NCI-H1417 (cell line): Measurements from ENCODE around the gene TXNDC11.

Experiments
- DNase-seq, 3 experiments: peaks; one replicate each; lab custom pipeline; 2025; lab: John Stamatoyannopoulos, UW

TXNDC11 gene

DNA sequence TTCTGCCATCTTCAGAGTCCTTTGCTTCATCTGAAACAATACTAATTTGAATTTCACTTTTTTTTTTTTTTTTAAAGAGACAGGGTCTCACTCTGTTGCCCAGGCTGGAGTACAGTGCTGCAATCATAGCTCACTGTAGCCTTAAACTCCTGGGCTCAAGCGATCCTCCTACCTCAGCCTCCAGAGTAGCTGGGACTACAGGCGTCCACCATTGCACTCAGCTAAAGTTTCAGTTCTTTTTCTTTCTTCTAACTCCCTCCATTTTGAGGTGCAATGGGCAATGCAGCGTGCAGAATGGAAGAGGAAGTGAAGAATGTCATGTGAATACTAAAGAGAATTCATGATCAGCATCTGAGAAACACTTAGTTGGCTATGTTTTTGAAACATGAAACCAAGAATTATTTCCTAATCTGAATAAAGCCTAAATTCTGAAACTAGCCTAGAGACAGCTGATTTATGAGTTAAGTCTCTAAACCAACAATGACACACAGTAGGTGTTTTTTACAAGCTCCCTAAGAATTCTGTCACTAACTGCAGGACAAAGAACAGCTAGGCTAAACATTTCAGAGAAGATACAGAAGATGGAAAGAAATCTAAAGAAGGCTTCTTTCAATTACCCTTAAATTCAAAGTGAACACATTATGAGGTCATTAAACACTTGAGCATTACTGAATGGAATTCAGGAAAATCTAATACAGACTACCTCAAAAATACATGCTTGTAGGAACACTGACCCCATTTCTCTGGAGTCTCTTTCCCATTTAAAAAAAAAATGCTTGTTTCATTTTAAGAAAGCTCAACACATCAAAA is 53.4 kb downstream of the TXNDC11 start:
- no peak for DNase-seq

DNA sequence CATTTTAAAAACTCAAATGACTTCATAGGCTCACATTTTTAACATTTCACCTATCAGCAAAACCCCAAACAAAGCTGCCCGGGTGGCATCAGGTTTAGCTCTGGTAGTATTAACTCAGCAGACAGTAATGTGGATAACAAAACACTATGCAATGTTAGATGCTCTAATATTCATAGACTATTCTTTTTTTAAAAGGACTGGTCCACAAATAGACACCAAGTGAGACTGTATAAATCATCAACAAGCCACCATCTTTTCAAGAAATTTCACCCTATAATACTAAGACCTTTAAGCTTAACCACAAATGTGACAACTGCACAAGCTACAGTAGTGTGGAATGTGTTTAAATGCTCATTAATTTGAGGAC is 54.2 kb downstream of the TXNDC11 start:
- no peak for DNase-seq

DNA sequence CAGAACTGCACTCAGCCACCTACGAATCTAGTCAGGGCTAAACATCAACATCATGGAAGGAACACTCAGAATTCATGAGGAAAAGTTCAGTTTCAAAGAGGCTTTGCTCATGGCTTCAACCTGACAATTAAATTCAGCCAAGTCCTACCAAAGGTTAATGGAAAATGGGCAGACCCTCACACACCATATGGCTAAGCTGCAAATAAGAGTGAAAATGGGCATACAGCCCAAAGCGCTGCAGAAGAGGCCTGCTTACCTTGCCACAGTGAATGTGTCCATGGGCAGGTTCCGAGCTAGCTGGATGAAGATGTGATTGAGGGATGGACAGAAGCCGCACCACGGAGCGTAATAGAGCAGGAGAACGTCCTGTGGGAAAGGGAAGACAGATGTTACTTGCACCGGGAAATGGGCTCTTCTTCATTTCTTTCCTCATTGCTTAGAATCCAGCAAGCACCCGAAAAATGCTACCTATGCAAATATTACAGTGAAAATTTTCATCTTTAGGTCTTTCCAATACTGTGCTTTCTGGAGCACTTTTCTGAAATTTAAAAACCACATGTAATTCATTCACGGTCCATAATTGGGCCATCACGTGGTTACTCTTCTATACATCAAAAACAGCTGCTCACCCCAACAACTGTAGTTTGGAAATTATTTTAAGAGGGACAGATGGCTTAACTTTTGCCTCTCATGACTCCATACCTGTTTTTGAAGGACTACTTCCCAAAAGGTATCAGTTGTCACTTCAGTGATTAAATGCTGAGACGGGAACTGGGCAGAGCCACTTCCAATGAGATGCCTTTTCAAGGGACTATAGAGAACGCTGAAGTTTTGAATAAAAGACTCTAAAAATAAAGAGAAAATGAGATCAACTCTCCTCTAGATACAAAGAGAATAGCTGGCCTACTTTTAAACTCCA is 54.8 kb downstream of the TXNDC11 start:
- no peak for DNase-seq

DNA sequence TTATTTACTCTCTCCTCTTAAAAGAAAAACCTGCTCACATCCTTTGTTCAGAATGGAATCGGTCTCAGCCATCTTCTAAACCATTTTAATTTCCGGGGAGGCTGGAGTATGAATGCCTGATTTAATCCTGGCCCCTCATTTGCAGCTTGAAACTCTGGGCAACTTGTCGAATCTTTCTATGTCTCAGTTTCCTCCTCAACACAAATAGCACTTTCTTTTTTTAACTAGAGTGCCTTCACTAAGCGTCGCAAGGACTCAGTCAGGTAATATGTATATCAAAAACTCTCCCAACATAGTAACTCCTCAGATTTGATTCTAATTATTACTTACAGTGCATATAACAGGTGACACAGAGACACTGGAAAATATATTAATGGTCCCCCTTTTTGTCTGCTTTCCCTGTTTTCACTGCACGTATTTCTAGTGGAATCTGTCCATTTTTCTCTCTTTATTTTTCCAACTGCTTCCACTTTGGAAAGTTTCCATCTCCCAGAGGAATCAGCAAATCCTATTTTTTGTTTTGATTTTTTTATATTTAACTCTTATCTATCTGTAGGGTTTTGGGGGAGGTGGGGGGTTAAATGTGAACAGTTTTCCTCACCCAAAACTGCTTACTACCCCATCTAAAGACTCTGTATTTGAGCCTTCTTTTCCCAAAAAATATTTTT is 55.8 kb downstream of the TXNDC11 start:
- DNase-seq = no peak

DNA sequence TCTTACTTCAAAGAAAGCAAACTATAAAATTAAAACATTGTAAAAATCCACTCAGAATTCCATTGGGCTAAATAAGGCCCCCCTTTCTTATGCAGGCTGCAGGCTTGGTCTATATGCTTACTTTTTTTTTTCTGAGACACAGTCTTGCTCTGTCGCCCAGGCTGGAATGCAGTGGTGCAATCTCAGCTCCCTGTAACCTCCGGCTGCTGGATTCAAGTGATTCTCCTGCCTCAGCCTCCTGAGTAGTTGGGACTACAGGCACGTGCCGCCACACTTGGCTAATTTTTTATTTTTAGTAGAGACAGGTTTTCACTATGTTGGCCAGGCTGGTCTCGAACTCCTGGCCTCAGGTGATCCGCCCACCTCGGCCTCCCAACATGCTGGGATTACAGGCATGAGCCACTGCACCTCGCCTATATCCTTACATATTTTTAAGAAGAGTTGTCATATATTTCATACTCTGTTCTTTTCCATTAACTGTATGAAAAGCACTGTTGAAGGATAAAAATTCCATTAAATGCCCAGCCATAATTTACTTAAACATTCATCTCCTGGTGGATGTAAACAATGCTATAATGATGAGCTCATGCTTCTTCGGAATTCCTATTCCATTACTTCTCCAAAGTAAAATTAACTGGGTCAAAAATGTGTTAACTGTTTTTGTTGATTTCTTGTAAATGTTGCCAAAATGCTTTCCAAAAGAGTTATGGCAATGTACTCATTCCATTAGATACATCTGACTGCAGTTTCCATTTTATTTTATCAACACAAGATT is 56.6 kb downstream of the TXNDC11 start:
- no peak for DNase-seq

DNA sequence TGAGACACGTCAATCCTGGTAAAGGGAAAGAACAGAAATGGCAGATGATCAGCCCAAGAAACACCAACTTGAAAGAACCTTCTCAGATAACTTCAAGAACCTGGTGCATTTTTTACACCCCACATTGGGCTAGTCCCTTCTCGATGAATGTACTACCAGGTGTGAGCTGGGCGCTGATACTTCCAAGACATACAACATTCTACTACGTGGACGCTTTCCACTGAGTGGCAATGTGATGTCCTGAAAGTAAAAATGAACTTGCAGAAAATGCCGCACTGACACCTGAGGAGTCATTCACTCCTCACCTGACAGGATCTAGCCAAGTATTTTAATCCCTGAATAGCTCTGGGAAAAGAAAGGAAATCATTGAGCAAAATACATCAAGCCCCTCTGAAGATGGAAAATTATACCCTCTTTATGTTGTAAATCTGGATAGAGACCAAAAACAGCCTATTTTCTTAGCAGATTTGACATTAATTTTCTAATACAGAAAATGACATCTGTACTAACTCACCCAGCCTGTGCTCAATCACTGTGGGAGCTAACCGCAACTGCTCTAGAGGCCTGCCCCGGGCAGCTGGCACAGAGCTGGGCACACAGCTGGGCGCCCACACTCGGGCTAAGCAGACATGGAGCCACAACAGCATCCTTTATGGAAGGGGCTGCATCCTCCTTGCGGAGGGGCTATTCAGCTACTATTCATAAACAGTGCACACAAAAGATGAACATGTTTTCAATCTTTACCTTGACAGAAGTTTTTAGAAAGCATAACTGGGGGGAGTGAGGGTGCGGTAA is 58.2 kb downstream of the TXNDC11 start:
- no peak for DNase-seq

DNA sequence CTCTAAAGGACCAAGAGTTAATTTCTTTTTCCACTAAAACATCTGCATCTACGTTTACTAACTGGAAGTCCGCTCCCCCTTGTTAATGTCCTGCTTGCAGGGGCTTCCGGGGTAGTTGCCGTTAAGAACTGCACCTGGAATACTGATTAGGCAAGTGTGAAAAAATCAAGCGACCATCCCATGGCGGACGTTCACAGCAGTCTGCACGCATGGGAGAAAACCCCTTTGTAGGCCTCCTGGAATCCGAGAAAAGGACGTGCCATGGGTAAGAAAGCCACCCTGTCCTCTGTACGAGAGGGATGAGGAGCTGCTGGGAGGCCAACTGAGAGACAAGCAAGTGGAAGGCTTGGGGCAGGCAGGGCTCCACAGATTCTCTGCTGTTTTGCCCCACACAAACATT is 59.5 kb downstream of the TXNDC11 start:
- DNase-seq = no peak

DNA sequence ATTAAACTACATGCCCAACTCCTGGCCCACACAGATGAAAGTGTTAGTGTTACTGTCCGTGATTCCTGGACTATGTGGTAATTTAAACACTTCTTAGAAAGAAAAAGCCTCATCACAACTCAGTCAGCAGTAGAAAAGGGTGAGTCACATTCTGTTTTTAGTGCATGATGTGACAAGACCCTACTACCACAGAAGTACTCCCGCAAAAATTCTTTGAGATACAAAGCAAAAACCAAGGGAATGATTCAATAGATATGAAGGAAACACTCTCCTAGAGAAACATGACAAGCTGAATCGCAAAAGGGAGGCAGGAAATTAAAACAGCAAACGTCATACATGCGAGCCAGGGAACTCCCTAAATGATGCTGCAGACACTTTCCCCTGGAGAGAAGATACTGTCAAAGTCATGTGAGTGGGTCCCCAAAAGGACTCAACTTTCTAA is 60.0 kb downstream of the TXNDC11 start:
- no peak for DNase-seq

DNA sequence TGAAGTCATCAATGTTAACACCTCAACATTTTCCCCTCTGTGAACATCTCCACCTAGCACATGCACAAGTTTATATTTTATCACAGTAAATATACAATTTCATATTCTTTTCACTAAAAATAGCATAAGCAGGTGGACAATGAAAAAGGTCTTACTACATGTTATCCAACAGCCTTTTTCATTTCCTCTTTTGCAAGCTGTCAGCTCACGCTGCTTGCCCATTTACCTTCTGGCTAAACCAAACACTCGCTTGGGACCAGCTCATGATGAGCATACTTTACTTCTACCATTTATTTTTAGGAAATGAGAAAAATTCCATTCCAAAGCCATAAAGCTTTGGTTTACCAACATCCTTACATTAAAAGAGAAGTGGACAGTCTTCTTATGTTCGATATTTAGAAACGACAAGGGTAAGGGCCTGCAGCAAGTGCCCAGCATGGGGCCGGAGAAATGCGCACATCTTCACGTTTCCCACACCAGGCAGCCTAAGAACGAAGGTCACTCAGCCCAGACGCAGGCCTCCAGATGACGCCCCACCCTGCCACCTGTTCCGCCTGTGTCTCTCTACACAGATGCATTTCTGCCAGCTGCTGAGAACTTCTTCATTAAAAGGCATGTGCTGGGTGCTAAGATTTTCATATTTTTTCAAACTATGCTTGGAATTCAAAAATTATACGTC is 60.5 kb downstream of the TXNDC11 start:
- no peak for DNase-seq

DNA sequence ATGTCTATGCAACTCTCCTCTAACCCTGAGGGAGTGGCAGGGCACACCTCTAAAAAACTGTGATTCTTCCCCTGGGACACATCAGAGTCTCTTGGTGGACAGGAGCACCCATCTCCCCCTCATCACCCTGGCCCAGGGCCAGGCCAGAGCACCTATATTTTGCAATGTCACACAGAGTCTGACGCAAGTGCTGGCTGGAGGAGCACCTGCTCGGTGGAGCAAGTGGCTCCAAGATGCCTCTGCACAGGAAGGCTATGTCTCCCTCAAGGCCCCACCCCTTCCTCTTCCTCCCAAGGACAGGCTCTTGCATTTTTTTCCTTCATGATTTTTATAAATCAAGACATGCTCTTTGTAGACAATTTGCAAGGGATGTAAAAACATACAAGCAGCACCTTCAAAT is 61.1 kb downstream of the TXNDC11 start:
- DNase-seq = no peak

DNA sequence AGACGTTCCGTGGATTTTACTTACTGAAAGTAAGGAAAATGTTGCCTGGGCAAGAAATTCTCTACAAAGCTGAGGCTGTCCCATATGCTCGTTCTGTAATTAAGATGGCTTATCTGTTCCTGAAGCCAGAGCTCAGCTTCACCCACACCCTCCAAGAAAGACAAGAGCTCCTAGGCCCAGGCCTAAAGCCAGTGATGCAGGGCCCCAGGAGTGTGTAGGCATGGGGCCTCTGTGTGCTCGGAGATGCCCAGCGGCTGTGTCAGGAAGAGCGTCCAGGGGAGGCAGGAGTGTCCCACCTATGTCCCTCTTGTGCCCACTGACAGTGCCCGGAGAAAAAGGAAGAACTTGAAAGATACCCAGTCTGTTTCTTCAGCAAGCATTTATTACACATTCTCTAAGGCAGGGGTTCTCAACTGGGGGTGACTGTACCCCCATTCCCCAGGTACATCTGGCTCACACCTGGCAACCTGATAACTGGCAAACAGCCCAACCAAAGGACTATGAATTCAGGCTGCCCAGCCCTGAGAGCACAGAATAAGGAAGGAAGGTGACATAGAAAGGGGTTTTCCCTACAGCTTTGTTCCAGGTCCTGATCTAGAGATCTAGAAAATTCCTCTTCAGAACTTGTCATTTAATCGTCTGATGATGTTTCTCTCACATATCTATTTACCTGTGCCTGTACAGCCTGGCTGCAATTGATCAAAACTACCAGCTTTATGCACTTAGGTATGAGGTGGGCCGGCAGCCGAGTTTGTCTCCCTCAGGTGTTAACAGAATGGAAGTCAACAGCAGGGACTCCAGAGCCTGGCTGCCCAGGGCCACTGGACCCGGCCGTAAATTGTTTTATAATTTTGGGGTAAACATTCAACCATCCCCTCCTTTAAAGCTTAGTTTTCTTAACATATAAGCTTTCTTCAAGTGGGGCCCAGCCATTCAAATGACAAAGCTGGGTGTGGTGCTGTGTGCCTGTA is 62.4 kb downstream of the TXNDC11 start:
- DNase-seq = no peak

DNA sequence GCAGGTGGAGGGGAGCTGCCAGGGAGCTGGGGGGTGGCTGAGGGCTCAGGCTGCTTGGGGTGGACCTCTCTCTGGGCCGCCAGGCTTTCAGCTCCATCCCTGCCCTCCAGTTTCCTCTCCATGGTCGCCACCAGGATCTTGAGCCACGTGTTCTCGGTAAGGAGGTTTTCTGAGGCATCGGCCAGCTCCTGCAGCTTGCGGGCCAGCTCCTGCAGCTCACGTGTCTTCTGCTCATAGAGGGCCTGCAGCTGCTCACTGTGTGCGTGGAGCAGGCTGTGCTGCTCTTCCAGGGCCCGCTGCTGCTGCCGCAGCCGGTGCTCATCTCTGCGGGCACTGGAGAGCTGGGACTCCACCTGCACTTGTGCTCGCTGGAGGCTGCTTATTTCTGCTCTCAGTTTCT is 63.4 kb downstream of the TXNDC11 start:
- DNase-seq = no peak

DNA sequence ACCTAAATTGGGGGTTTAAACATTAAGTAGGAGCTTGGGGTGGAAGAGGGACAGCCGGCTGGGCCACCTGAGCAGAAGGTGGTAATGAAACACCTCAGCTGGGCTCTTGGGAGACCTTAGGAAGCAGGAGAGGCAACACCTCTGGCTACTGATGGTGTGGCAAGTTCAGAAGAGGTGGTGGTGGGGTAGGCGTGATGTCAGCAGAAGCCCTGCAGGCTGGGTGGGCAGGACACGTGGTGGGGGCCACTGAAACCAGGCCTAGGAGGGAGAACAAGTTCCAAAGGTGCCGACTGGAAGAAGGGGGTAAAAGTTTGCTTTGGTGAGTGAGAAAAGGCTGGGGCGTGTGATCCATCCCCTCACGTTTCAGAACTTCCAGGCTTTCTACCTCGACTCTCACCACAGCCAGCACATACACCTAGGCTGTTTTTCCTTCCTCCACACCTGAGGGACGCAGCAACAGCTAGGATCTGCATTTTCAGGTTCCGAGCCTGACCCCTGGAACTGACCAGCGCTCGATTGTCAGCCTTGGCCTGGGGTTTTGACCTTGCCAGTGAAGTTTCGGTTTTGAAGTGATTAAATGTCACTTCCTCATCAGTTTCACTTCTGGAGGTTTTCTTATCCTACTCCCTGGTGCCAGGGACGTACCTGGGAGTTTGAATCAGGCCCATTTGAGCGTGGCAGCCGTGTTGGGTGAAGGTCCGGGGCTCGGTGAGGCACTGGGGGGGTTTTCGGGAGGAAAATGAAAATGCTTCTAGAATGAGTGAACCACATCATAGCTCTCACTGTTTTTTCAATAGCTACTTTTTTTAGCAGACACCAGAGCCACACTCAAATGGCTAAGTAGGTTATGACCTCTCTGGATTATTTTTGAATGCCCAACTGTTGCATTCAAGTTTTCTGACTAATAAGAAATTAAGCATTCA is 64.4 kb downstream of the TXNDC11 start:
- DNase-seq = no peak

DNA sequence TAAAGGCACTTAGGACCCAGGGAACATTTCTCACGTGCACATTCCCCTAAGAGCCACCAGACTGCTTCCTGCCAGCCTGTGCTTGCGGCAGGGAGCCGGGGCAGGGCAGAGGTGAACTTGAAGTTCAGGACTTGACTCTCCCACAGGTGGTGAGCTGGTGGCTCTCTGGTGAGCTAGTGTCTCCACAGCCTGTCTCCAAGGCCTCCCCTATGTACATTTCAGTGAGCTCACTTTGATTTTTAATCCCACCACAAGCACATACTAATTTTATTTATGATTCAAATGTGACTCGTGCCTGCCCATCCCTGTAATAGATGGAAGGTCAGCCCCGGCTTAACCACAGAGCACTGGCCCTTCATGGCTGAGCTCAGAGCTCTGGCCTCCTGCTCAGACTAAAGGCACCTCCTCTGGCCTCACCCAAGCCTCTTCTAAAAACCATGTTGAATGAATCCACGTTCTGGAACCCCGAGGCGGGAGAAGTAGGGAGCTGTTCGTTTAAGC is 65.2 kb downstream of the TXNDC11 start:
- DNase-seq = no peak

DNA sequence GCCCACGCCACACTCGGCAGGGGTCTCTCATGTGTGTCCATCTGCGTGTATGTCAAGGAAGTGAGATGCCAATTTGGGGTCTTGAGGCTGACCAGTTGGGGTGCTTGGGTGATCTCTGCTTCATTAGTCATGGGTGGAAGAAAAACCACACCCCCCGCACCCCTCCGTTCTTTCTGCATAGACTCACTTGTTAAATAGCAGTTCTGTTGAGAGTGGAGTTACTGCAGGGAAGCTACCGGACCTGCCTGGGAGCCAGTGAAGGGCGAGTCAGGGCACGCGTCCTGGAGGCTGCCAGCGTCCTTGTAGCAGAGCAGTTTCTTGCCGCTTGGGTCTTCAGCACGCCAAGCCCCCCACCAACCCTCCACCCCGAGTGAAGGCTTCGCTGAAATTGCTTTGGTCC is 65.9 kb downstream of the TXNDC11 start:
- DNase-seq = no peak

DNA sequence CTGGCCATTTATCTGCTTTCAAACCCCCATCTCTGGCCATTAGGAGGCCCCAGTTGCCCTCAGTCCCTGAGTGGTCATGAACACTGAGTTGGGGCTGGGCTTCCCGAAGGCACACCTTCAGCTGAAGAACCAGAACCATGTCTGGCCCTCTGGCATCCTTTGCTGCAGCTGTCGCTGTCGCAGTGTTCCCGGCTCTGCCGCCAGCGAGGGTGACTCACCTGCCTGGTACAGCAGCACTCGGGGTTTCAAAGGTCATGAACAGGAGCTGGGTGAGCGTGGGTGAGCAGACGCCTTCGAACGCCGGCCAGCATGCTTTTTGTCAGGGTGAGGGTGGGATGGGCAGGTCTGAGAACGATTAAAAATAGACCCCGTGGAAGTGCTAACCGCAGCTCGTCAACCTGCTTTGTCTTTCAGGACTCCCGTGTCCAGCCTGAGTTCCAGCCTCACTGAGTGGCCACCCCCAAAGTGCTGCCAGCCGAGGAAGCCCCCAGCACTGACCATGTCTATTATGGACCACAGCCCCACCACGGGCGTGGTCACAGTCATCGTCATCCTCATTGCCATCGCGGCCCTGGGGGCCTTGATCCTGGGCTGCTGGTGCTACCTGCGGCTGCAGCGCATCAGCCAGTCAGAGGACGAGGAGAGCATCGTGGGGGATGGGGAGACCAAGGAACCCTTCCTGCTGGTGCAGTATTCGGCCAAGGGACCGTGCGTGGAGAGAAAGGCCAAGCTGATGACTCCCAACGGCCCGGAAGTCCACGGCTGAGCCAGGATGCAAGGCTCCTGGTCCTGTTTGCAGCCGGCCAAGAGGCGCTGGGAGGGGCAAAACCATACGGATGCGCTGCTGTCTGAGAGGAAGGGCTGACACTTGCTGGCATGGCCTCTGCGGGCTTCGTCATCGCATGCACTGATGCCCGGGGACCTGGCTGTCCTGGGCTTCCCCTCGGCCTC is 66.8 kb downstream of the TXNDC11 start:
- no peak for DNase-seq
